Measurements from ENCODE around the gene PSME4. TPM values are rescaled to one million over a fixed set of nuclear protein-coding genes. Genes with fewer than 3 reads are reported as not detected.
"Not testable (repeated sequence)": the region's sequence is repeated elsewhere in the genome, so short reads cannot be mapped to it uniquely, and the experiment has no call there.

Gene PSME4
- total RNA-seq, 1 donor from 2014 or later, result 51.0 TPM

DNA sequence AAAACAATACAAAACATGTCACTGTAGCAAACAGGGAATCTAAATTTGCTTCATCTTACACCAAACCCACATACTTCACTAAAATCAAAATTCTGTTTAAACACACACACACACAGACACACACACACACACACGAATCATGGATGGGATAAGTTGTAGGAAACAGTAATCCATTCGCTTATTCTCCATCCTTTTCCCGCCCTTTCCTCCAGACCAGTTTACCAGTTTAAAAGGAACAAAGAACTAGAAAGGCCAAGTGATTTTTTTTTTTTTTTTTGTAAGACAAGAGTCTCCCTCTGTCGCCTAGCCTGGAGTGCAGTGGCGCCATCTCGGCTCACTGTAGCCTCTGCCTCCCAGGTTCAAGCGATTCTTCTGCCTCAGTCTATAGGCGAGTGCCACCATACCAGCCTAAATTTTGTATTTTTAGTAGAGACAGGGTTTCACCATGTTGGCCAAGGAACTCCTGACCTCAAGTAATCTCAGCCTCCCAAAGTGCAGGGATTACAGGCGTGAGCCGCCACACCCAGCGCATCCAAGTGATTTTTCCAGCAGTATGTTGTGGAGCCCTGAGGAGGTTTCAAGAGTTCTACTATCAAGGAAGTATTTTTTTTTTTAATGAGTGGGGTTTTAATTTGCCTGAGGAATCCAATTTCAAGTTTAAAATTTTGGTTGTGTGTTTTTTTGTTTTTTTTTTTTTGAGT, 5.7 kb downstream of the PSME4 start:
- intact Hi-C loops (cut with micrococcal nuclease), result no loop called here
- ATAC-seq (no peak), DNase-seq (no peak)

DNA sequence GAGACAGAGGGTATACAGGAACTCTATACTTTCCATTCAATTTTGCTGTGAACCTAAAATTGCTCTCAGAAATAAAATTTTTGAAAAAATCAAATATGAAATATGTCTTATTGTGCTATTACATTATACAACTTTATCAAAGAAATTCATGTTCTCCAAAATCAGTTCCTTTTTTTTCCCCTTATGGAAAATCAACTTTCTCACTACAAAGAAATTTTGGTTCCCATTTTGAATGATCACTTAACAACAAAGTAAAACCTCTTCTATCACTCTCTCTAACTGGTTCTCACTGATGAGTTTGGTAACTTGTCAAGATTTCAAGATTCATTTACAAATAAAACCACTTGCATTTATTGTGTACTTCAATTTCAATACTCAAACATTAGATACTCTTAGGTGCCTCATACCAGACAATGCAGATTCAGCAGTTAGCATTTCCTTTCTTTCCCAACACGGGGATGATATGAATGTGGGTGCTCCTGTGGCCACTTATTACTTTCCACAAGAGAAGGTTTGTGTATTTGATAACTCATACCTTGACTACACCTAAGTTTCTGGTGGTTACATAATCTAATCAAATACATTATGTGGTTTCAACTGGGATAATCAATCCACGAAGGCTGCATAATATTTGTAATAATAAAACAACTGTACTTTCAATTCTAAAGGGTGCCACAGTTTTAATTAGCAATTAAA, 6.4 kb downstream of the PSME4 start:
- intact Hi-C loops (cut with micrococcal nuclease), result no loop called here
- no peak for DNase-seq
- no peak for ATAC-seq

DNA sequence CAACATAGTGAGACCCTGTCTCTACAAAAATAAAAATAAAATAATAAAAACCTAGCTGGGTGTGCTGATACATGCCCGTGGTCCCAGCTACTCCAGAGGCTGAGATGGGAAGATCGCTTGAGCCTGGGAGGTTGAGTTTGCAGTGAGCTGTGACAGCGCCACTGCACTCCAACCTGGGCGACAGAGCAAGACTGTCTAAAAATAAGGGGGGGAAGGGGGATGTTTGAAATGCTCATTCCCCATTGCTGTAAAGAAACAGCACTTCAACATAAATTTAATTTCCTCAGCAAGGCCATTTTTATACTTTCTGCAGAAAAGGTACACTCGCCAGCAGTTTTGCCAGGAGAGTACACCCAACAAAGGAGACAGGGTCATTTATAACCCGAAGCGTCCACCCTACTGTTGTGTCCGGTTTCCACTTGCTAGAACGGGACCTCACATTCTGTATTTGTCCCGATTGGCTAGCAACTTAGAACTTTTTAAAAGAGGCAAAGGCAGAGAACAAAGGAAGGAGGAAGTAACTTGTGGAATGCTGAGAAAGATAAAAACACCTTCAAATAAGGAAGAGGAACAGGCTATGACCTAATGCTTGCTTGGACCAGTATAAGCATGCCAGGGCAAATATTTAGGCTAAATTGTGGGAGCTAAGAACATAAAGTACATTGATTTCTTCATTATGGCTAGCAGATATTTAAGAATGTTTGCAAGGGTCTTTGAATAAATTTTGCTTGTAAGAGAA, 9.1 kb downstream of the PSME4 start:
- ATAC-seq, result peak; percentile 61
- intact Hi-C loops (cut with micrococcal nuclease); DNase-seq: not testable (repeated sequence)

DNA sequence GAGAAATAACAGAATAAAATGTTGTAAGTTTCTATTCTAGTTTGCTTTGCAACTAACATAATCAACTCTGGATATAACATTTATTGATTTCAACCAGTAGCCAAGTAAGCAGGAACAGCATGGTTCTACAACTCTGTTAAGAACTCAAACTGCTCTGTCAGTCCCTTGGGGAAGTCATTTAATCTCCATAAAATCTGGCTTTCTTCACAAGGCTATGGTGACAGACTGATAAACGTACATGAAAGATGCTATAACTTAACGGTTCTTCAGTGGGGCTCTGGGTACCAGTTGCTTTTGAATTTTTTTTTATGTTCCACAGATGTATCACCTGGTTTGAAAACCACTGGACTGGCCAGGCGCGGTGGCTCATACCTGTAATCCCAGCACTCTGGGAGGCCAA, 10.3 kb downstream of the PSME4 start:
- DNase-seq (no peak), ATAC-seq (no peak)
- intact Hi-C loops (cut with micrococcal nuclease), result no loop called here

DNA sequence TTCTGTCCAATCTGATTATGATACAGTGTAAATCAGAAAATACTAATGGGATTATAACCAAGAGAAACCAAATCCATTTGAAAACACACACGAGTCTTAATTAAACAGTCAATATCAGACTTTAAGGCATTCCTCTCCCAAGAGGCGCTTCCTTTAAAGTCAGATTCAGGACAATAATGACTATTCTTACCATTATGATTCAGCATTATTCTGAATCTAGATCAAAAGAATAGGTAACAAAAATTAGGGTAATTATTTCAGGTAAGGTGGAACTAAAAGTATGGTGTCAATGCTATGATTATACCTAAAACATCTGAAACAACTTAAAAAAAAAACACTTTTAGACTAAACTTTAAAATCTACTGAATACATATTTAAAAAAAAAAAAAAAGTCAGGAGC, 12.3 kb downstream of the PSME4 start:
- ATAC-seq, result no peak

DNA sequence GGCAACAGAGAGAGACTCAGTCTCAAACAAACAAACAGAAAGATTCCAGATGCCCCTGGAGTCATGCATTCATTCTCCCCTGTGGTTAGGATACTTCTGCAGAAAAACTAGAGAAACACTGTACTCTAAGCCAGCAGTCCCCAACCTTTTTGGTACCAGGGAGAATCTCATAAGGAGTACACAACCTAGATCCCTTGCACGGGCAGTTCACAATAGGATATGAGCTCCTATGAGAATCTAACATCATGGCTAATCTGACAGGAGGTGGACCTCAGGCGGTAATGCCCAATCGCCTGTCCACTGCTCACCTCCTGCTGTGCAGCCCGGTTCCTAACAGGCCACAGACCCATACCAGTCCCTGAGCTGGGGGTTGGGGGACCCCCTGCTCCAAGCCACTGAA, 18.3 kb downstream of the PSME4 start:
- DNase-seq (no peak), ATAC-seq (no peak)
- intact Hi-C loops (cut with micrococcal nuclease), result no loop called here

More for the DNA sequence above, 12.3 kb downstream of the PSME4 start:
- intact Hi-C loops (cut with micrococcal nuclease), result no loop called here
- DNase-seq, result no peak

DNA sequence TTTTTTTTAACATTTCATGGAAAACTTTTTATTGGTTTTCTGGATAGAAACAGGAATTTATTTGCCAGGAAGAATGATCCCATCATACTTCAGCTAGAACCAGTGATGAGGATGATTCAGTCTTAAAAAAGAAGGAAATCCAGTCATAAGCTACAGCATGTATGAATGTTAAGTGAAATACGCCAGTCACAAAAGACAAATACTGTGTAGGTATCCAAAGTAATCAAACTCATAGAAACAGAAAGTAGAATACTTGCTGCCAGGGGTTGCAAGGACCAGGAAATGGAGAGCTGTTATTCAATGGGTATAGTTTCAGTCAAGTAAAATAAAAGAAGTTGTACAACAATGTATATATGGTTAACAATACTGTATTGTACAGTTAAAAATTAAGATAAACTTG, 21.3 kb downstream of the PSME4 start:
- no peak for DNase-seq
- intact Hi-C loops (cut with micrococcal nuclease), result no loop called here
- ATAC-seq, result no peak

DNA sequence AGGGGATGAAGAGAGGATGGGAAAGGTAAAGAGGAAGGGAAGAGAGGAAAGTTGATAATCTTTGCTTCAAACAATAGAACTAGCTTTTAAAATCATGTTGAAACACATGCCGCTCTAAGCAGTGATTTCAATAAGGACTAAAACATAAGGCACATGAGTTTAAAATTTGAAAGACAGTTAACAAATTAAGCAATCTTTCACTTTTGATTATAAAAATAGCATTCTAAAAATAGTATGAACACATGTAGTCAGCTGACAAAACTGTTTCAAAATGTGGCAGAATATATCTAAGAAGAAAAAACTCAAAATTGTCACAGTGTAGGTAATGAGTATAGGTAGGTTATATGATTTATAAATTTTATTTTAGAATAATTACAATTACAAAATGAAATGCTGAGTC, 25.3 kb downstream of the PSME4 start:
- no peak for DNase-seq
- intact Hi-C loops (cut with micrococcal nuclease), result no loop called here
- ATAC-seq, result no peak

DNA sequence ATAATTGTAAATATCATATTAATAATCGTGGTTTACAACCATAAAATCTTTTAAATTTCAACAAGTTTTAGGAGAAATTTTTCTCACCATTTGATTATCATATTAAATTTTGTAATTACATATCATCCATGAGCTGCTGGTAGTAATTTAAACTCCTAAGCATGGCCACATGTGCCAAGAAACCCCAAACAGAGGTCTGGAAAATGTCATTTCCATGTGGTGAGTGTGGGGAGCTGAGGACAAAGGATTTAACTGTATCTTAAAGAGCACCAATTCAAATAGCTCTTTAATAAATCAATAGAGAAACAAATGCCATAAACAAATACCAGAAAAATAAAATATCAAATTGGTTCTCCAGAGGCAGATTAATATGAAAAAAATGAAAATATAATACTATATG, 26.3 kb downstream of the PSME4 start:
- no peak for DNase-seq
- intact Hi-C loops (cut with micrococcal nuclease), result no loop called here
- ATAC-seq, result no peak

DNA sequence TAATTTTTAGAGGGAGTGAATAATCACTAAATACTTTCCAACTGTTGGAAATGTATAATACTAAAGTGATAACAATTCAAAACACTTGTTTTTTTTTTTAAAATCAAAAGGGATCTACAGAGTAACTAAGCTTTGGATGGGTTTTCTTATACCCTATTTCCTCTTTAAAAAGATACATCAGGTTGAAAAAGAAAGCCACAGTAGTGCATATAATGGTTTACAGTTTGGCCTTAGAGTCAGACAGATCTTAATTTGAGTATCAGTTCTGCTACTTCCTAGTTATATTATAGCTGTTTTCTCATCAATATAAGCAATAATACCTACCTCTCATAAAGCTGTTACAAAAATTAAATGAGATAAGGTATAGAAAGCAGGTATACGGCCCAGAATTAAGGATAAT, 28.5 kb downstream of the PSME4 start:
- no peak for DNase-seq
- ATAC-seq, result no peak
- intact Hi-C loops (cut with micrococcal nuclease), result no loop called here

DNA sequence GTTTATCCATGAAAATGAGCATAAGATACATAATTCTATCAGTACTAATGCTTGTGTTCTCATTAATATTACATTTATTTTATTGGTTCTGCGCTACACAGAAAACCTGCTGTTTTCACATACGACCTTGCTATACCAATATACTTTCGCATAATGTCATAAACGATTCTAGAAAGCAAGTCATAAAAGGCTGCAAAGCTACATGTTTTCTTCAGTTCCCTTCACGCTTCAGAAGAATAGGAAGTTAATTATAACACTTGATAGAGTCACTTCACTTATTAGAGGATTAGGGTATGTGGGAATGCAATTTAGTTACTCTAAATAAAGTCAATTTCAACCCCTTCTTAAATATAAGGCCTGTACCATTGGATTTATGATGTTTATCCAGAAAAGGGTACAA, 29.0 kb downstream of the PSME4 start:
- intact Hi-C loops (cut with micrococcal nuclease), result no loop called here
- no peak for ATAC-seq

DNA sequence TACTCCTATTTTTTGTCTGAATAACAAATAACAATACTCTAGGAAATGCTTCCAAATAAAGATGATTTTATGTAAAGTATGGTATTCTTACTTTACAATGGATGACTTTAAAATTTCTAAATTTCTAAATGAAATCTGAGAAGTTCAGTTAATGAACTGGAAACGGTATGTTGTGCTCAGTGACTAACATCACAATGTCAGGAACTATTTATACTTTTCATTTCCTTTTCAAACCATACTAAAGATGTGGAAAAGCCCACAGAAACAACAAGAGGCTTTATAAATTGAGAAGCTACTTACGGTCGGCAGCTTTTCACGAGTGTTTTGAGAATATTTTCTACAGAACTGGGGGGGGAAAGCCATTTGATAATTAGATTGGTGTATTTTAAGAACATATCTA, 31.1 kb downstream of the PSME4 start:
- ATAC-seq, result no peak
- no peak for DNase-seq
- intact Hi-C loops (cut with micrococcal nuclease), result no loop called here

More for the DNA sequence above, 29.0 kb downstream of the PSME4 start:
- no peak for DNase-seq

DNA sequence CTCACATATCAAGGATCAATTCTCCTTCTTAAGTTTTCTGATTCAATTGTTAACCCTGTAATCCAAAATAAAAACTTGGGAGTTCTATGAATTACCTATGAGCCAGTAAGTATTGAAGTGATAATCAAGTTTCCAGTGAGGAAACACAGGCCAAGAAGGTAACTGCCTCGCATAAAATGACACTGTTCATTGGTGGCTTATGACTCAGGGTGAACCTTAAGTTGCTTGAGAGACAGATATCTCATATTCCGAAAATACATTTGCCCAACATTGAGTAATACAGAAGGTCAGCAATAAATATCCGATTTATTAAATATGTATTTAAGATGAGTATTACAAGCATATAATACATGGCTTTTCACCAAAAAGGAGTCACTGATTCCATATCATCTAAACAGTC, 31.9 kb downstream of the PSME4 start:
- intact Hi-C loops (cut with micrococcal nuclease), result no loop called here
- peak; percentile 63 for ATAC-seq

DNA sequence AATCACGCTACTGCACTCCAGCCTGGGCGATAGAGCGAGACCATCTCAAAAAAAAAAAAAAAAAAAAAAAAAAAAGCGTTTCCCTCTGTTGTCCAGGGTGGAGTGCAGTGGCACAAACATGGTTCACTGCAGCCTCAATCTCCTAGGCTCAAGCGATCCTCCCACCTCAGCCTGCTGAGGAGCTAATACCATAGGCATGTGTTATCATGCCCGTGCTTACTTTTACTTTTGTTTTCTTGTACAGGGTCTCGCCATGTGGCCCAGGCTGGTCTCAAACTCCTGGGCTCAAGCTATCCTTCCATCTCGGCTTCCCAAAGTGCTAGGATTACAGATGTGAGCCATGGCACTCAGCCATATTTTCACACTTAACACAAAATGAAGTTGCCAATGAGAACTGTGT, 37.5 kb downstream of the PSME4 start:
- DNase-seq (no peak), ATAC-seq (no peak)
- intact Hi-C loops (cut with micrococcal nuclease), result no loop called here

More for the DNA sequence above, 31.9 kb downstream of the PSME4 start:
- DNase-seq, result no peak

DNA sequence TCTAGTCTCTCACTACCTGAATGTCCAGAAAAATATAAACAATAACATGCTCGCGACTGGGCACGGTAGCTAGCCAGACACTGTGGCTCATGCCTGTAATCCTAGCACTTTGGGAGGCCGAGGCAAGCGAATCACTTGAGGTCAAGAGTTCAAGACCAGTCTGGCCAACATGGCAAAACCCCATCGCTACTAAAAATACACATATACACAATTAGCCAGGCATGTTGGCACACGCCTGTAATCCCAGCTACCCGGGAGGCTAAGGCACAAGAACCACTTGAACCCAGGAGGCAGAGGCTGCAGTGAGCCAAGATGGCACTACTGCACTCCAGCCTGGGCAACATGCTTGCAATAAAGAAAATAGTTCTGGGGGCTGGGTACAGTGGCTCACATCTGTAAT, 44.5 kb downstream of the PSME4 start:
- intact Hi-C loops (cut with micrococcal nuclease); ATAC-seq; DNase-seq: not testable (repeated sequence)

DNA sequence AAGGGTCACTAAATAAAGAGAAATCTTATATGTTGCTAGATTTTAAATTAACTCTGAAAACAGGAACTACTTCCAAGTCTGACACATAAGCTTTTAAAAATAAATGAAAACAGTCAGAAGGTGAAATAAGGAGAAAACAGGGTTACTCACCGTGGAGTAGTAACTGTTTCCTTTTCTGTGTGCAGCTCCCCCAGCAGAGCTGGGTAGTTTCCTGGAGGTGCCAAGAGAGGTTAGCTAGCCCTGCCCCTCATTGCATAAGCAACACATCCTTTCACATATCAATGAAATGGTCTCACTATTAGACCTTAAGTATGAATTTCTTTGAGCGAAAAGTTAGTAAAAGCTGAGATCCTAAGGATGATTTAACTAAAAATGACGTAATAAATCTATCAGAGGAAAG, 57.1 kb downstream of the PSME4 start:
- DNase-seq (no peak), ATAC-seq (no peak)
- intact Hi-C loops (cut with micrococcal nuclease), result no loop called here

DNA sequence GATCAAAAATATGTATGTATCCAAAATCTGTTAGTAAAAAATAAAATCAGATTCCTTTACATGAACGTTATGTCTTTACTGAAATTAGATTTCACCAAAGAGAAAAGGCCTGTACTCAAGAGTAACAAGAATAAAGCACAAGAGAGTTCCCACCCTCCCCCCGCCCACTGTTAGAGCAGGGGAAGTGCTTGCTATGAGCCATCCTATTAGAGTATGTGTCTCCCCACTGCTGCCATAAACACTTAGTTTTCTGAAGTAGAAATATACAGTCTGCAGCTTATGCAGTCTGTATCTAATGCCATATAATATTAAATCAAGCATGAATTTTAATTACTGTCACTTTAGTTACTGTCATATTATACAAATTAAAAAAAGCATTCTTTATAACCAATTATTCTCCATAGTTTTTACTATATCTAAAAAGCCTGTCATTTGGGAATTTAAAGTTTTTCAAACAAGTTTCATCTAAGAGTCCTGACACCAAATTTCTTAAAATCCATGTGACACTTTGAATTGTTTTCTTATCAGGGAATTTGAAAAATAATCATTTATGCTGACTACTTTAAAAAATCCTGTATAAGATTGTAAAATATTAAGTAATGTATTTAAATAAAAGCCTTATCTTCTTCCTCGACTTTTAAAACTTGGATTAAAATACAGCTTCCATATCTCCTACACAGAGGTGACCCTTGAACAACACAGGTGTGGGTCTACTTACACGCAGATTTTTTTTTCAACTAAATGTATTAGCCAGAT, 59.2 kb downstream of the PSME4 start:
- no peak for DNase-seq
- intact Hi-C loops (cut with micrococcal nuclease), result no loop called here
- ATAC-seq, result no peak

DNA sequence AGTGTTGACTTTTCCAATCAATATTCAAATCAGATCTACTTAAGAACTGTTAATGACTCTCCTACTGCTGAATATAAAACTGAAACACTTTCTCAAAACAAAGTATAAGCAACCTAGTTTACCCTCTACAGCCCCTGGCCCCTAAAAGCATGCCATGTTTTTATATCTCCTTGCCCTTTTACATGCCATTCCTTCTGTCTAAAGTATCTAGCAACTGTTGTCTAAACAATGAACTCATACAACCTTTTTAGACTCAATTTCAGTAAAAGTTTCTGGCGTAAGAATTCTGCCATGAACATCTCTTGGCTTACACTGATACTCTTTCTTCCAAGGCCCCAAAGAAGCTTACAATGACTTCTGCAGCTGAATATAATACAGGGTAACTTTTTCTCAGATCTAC, 63.2 kb downstream of the PSME4 start:
- DNase-seq, result no peak
- ATAC-seq, result no peak
- intact Hi-C loops (cut with micrococcal nuclease), result no loop called here

DNA sequence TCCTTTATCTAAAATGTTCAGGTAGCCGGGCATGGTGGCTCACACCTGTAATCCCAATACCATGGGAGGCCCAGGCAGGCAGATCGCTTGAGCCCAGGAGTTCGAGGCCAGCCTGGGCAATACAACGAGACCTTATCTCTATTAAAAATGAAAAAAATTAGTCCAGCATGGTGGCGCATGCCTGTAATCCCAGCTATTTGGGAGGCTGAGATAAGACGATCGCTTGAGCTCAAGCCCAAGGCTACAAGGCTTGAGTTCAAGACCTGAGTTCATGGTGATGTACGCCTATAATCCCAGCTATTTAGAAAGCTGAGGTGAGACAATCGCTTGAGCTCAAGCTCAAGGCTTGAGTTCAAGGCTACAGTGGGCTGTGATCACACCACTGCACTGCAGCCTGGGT, 65.4 kb downstream of the PSME4 start:
- DNase-seq (no peak), ATAC-seq (no peak)
- intact Hi-C loops (cut with micrococcal nuclease), result no loop called here

DNA sequence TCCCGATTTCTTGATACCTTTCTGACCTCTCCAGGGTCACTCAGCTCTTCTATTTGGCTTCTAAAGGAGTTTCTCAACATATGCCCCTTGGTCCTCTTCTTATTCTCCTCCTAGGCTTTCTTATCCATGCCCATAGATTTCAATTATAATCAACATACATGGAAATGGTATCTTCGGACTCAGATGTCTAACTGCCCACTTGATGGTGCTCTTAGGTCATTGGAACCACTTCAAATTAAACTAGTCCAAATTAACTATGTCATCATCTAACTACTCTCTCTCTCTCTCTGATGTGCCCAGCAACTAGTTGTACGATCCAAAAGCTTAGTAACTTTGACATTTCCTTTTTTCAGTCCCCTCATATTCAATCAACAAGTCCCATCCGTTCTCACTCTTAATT, 67.8 kb downstream of the PSME4 start:
- intact Hi-C loops (cut with micrococcal nuclease), result no loop called here
- DNase-seq, result no peak
- no peak for ATAC-seq

Data from left ventricle myocardium superior (tissue), 1 donor.